BE2C (cell line): ENCODE data around the gene C1orf146.

ENCODE experiments used
- DNase-seq: peaks from one replicate; pipeline ENCODE4 v3.0.0-alpha.2; 2020
- H3K27me3 ChIP-seq: fragments of 250-450 bp; sonication (Bioruptor Pico); 2 replicates; pipeline ENCODE4 v1.5.1; 2020; ENCODE audit warnings: mild to moderate bottlenecking
- H3K36me3 ChIP-seq: fragments of 250-450 bp; sonication (Bioruptor Pico); 2 replicates; pipeline ENCODE4 v1.5.1; 2020; ENCODE audit warnings: mild to moderate bottlenecking
- H3K4me1 ChIP-seq: fragments of 250-450 bp; sonication (Bioruptor Pico); 2 replicates; pipeline ENCODE4 v1.5.1; 2020
- H3K4me3 ChIP-seq: 2 replicates; pipeline ENCODE4 v1.5.1; 2011; ENCODE audit warnings: low read depth, low read length
- H3K9me3 ChIP-seq: fragments of 250-450 bp; sonication (Bioruptor Pico); 2 replicates; pipeline ENCODE4 v1.5.1; 2020
- CTCF ChIP-seq: IDR thresholded peaks from 2 replicates; pipeline ENCODE4 v1.5.1; 2012; ENCODE audit warnings: mild to moderate bottlenecking, low read depth, low read length

C1orf146 gene

GRCh38 chr1:92188436-92189255 is 29.1 kb upstream of the C1orf146 start:
- H3K4me3 ChIP-seq = no peak overlapping the region
- no peaks in the 10 kb centered on the region for H3K36me3 ChIP-seq
- no peak for TF ChIP-seq CTCF
- no peak for DNase-seq
- H3K9me3 ChIP-seq = no peaks in the 10 kb centered on the region
- H3K4me1 ChIP-seq = no peaks in the 10 kb centered on the region
- H3K27me3 ChIP-seq = peaks cover 6% of the 10 kb centered on the region; the same call in 1 of the 2 replicates

- Histone ChIP-seq H3K36me3 (no peaks in the 10 kb centered on the region), H3K4me3 (no peak overlapping the region), H3K27me3 (no peaks in the 10 kb centered on the region), H3K4me1 (no peaks in the 10 kb centered on the region), H3K9me3 (no peaks in the 10 kb centered on the region)
- no peak for TF ChIP-seq CTCF
- DNase-seq = no peak
These were observed 26.0 kb upstream of the C1orf146 start for GRCh38 chr1:92191726-92192125.

- Histone ChIP-seq H3K9me3 (no peaks in the 10 kb centered on the region), H3K36me3 (no peaks in the 10 kb centered on the region), H3K4me1 (no peaks in the 10 kb centered on the region), H3K4me3 (no peak overlapping the region), H3K27me3 (no peaks in the 10 kb centered on the region)
- no peak for TF ChIP-seq CTCF
- DNase-seq = no peak
These were observed 25.5 kb upstream of the C1orf146 start for GRCh38 chr1:92192246-92192645.

- no peaks in the 10 kb centered on the region for H3K36me3 ChIP-seq
- no peak overlapping the region for H3K4me3 ChIP-seq
- H3K27me3 ChIP-seq = no peaks in the 10 kb centered on the region
- H3K9me3 ChIP-seq = no peaks in the 10 kb centered on the region
- no peak for DNase-seq
- no peak for TF ChIP-seq CTCF
- H3K4me1 ChIP-seq = no peaks in the 10 kb centered on the region
These were observed 23.2 kb upstream of the C1orf146 start for GRCh38 chr1:92194511-92194910.

- Histone ChIP-seq H3K36me3 (no peaks in the 10 kb centered on the region), H3K4me1 (no peaks in the 10 kb centered on the region), H3K9me3 (no peaks in the 10 kb centered on the region), H3K27me3 (no peaks in the 10 kb centered on the region), H3K4me3 (no peak overlapping the region)
- no peak for DNase-seq
- TF ChIP-seq CTCF = no peak
These were observed 15.7 kb upstream of the C1orf146 start for GRCh38 chr1:92201973-92202372.

- H3K36me3 ChIP-seq = no peaks in the 10 kb centered on the region
- no peak for TF ChIP-seq CTCF
- H3K27me3 ChIP-seq = no peaks in the 10 kb centered on the region
- no peaks in the 10 kb centered on the region for H3K9me3 ChIP-seq
- DNase-seq = no peak
- no peak overlapping the region for H3K4me3 ChIP-seq
- H3K4me1 ChIP-seq = no peaks in the 10 kb centered on the region
These were observed 14.6 kb upstream of the C1orf146 start for GRCh38 chr1:92203105-92203504.
